Upper lobe of right lung (tissue), 1 donor: ENCODE data around the gene NF1. TPM values are rescaled to one million over a fixed set of nuclear protein-coding genes. Genes with fewer than 3 reads are reported as not detected.

Experiments used
- ATAC-seq: fragments of 200-7000 bp; cut with Tn5 transposase; one replicate; pipeline ENCODE4 v1.9.1; 2020; ENCODE audit warnings: mild to moderate bottlenecking, moderate library complexity
- DNase-seq: peaks from one replicate; pipeline ENCODE4 v3.0.0-alpha.2; 2020
- H3K27ac ChIP-seq: fragments of 200-600 bp; one replicate; pipeline ENCODE4 v1.8.0; 2022
- H3K27me3 ChIP-seq: fragments of 200-600 bp; one replicate; pipeline ENCODE4 v1.8.0; 2022; ENCODE audit warnings: mild to moderate bottlenecking
- H3K36me3 ChIP-seq: fragments of 200-600 bp; one replicate; pipeline ENCODE4 v1.8.0; 2022
- H3K4me1 ChIP-seq: fragments of 200-600 bp; one replicate; pipeline ENCODE4 v1.8.0; 2022
- H3K4me3 ChIP-seq: fragments of 200-600 bp; one replicate; pipeline ENCODE4 v1.8.0; 2022; ENCODE audit warnings: mild to moderate bottlenecking
- H3K9me3 ChIP-seq: fragments of 200-600 bp; one replicate; pipeline ENCODE4 v1.8.0; 2022
- intact Hi-C: fragments of 100-400 bp; cut with DNase I; formaldehyde crosslinking; loops from one replicate; pipeline ENCODE4 v1.11.0; 2022
- total RNA-seq: library from RNA; stranded (reverse); fragmentation: NEBNext Ultra II Directional; extraction: Animal tissue kit (Norgen Biotek cat#: 25700); gene quantifications from one replicate; pipeline ENCODE4 v1.2.1, GENCODE V29; 2021
- TF ChIP-seq, protein P1 (sequence below): fragments of 200-600 bp; IDR thresholded peaks from one replicate; pipeline ENCODE4 v1.8.0; 2022; ENCODE audit warnings: antibody characterized with exemption
- donor health status: DM: no; HTN: yes; CAD: no; lungs with severe emphysema.

NF1 gene
- total RNA-seq, 1 donor from 2014 or later, result 61.6 TPM

DNA sequence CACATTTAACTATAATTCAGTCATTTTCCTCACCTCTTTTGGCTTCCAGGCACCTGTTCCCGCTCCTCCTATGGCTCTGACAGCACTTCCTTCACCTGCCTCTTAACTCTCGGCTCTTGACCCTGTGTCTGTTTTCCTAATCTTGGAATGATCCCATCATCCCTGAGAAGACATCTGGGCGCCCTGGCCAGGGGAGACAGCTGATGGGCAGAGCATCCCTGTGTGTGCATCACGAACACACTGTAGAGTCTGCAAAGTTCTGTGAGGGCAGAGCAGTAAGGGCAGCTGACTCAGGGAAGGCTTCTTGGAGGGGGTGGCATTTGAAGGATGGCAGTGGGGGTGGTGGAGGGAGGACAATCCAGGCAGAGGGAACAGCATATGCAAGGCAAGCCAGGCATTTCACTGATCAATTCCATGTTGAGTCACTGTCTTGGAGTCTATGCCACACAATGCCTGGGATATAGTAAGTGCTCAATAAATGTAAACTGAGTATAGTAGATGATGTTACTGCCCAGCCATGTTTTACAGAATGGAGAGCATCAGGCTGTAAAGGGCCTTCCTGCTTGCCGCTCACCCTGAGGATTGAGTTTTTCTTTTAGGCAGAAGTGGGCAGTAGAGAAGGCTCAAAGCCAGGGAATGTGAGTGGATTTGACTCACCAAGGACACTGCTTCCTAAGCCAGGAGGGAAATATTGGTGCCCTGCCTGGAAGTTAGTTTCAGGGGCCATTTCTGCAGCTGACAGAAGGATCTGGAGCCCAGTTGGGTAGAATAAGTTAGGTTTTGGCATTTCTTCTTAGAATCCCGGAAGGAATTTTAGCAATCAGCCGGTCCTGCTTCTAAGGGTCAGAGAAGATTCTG, 290.9 kb downstream of the NF1 start:
- no peak overlapping the region for H3K27ac ChIP-seq
- TF ChIP-seq, protein P1, sequence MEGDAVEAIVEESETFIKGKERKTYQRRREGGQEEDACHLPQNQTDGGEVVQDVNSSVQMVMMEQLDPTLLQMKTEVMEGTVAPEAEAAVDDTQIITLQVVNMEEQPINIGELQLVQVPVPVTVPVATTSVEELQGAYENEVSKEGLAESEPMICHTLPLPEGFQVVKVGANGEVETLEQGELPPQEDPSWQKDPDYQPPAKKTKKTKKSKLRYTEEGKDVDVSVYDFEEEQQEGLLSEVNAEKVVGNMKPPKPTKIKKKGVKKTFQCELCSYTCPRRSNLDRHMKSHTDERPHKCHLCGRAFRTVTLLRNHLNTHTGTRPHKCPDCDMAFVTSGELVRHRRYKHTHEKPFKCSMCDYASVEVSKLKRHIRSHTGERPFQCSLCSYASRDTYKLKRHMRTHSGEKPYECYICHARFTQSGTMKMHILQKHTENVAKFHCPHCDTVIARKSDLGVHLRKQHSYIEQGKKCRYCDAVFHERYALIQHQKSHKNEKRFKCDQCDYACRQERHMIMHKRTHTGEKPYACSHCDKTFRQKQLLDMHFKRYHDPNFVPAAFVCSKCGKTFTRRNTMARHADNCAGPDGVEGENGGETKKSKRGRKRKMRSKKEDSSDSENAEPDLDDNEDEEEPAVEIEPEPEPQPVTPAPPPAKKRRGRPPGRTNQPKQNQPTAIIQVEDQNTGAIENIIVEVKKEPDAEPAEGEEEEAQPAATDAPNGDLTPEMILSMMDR, result no peak
- intact Hi-C loops, result no loop called here
- no peak for ATAC-seq
- no peak overlapping the region for H3K4me3 ChIP-seq
- no peaks in the 10 kb centered on the region for H3K4me1 ChIP-seq
- no peak for DNase-seq
- H3K27me3 ChIP-seq, result peaks cover 16% of the 10 kb centered on the region
- no peaks in the 10 kb centered on the region for H3K9me3 ChIP-seq
- H3K36me3 ChIP-seq, result peaks cover 6% of the 10 kb centered on the region

DNA sequence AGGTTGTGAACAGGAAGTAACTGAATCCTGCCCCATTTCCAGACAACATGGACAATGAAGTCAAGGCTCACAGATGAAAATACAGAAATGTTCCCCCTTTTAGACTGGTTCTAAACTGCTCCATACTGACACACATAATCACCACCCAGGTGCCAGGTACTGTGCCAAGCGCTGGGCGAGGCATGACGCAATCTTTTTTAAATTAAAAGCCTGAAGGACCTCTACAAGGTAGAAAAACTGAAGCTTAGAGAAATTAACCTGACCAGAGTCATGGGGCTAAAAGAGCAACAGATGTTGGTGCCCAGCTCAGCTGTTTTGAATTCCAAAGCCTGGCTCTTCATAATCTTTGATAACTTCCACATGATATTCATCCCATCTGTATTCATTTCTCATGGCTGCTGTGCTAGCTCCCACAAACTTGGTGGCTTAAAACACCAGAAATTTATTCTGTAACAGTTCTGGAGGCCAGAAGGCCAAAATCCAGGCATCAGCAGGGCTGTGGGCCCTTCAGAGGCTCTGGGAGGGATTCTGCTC, 291.8 kb downstream of the NF1 start:
- Histone ChIP-seq H3K27ac (no peak overlapping the region), H3K27me3 (peaks cover 23% of the 10 kb centered on the region), H3K36me3 (peaks cover 6% of the 10 kb centered on the region), H3K9me3 (no peaks in the 10 kb centered on the region), H3K4me3 (no peak overlapping the region), H3K4me1 (no peaks in the 10 kb centered on the region)
- intact Hi-C loops, result no loop called here
- ATAC-seq (no peak), DNase-seq (no peak)
- TF ChIP-seq, protein P1, result no peak

DNA sequence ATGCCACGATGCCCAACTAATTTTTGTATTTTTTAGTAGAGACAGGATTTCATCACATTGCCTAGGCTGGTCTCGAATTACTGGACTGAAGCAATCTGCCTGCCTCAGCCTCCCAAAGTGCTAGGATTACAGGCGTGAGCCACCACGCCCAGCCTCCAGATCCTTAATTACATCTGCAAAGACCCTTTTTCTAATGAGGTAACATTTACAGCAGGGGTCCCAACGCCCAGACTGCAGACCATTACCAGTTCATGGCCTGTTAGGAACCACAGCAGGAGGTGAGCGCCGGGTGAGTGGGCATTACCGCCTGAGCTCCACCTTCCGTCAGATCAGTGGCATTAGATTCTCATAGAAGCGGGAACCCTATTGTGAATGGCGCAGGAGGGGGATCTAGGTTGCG, 292.7 kb downstream of the NF1 start:
- intact Hi-C loops, result no loop called here
- H3K4me3 ChIP-seq, result no peak overlapping the region
- H3K27ac ChIP-seq, result no peak overlapping the region
- ATAC-seq (no peak), DNase-seq (no peak)
- no peaks in the 10 kb centered on the region for H3K9me3 ChIP-seq
- peaks cover 2% of the 10 kb centered on the region for H3K36me3 ChIP-seq
- H3K27me3 ChIP-seq, result peaks cover 30% of the 10 kb centered on the region
- TF ChIP-seq, protein P1, result no peak
- no peaks in the 10 kb centered on the region for H3K4me1 ChIP-seq

DNA sequence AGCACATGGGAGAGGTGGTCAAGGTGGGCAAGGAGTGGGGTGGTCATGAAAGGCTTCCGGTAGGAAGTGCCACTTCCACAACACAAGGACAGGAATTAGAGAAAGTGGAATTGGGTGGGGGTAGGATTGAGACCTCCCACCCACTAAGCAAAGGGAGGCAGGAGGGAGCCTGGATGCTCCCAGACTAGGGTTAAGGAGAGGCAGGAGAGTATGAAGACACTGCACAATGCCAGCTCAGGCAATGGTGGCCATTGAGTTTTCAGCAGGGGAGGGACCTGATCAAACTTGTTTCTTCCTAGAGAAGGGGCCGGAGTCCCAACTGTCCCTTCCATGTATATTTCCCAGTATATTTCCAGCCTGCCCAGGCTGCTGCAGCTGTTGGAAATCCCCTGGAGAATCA, 293.6 kb downstream of the NF1 start:
- DNase-seq (no peak), ATAC-seq (no peak)
- H3K27me3 ChIP-seq, result peaks cover 39% of the 10 kb centered on the region
- H3K4me3 ChIP-seq, result no peak overlapping the region
- no peaks in the 10 kb centered on the region for H3K36me3 ChIP-seq
- intact Hi-C loops, result no loop called here
- H3K4me1 ChIP-seq, result no peaks in the 10 kb centered on the region
- H3K9me3 ChIP-seq, result no peaks in the 10 kb centered on the region
- TF ChIP-seq, protein P1, result no peak
- H3K27ac ChIP-seq, result no peak overlapping the region

DNA sequence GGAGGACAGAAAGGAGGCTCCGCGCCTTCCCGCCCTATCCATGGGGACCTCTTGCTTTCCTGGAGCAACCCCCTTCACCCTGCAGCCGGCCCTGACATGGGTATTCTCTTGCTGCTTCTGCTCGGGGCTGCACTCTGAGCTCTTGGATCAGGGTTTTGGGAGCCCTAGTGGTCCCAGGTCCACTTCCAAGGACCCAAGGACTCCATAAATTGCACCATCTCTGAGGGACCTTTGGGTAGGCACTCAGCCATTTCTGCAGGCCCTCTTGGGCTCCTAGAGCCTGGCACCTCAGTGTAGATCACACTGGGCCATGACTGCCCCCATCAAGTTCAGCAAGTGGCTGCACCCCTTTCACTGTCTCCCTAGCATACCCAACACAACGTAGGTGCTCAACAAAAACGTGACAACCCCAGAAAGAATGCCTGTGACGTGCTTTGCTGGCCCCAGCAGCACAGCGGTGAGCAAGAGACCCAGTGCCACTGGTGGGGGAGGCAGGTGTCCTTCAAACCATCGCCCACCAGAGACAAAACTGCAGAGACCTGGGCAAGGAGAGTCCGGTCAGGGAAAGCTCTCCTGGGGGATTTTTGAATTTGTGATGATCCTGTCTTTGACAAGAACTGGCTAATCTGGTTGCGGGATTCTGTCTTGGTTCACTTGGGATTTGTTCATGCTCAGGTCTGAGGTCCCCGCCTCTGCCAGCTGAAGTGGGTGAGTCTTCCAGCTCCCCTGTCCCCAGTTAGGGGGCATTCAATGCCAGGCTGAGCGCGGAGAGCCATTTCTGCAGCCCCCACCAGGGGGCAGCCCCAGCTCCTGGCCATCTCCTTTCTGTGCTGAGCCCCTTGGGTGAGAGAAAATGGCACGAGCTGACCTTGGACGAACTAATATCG, 294.2 kb downstream of the NF1 start:
- ATAC-seq (peak; percentile 48), DNase-seq (no peak)
- H3K9me3 ChIP-seq, result no peaks in the 10 kb centered on the region
- no peak overlapping the region for H3K27ac ChIP-seq
- H3K36me3 ChIP-seq, result no peaks in the 10 kb centered on the region
- H3K27me3 ChIP-seq, result peaks cover 45% of the 10 kb centered on the region
- TF ChIP-seq, protein P1, result peak; percentile 60
- no peaks in the 10 kb centered on the region for H3K4me1 ChIP-seq
- no peak overlapping the region for H3K4me3 ChIP-seq
- intact Hi-C loops, result no loop called here
